ENCODE measurements around the gene CCL18.
"Not testable (repeated sequence)": the region's sequence is repeated elsewhere in the genome, so short reads cannot be mapped to it uniquely, and the experiment has no call there.

The CCL18 gene

DNA sequence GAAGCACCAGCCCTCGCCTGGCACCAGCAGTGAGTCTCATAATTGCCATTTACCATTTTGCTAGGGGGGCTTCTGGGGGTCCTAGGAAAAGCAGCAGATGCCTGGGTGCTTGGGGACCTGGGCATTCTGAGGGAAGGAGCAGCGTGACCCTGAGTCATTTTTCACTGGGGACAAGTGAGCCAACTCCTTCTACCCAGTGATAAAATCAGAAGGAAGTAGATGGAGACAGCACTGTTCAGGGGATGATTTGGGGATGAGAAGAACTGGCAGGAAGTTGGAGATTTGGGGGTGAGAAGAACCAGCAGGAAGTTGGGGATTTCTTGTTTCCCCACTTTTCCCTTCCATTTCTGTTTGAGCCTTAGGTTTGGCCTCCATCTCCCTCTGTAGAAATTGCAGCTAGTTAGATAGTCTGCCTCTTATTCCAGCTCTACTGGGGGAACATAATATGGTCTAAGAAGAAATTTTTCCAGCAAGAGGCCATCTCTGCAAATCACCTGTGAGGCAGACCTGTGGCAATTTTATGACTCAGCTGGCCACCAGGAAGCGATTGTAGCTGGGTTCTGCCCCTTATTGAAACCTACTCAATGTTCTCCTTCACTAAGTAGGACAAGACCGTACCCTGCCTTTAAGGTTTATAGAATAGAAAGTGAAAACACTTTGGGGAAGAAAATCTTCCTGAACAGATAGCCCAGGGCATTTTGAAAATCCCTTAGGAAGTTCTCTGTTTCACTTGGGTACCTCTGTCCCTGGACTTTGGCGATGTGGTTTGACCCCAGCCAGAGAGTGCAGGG, 17.8 kb downstream of the CCL18 start:
- Mint-ChIP-seq H3K4me3 (peak overlapping the region; percentile 77), H3K4me1 (peaks cover 60% of the 10 kb centered on the region), H3K27ac (ENCODE audit: low read depth) (peak overlapping the region; percentile 100), H3K36me3 (ENCODE audit: insufficient read depth) (peaks cover 22% of the 10 kb centered on the region)
- not testable (repeated sequence) for H3K27me3 Mint-ChIP-seq; H3K9me3 Mint-ChIP-seq; DNase-seq (ENCODE audit: low spot score in 2 of 2)
- ATAC-seq (replicated peaks; ENCODE audit: extremely low read depth, poor library complexity, severe bottlenecking) = peak; percentile 37

DNA sequence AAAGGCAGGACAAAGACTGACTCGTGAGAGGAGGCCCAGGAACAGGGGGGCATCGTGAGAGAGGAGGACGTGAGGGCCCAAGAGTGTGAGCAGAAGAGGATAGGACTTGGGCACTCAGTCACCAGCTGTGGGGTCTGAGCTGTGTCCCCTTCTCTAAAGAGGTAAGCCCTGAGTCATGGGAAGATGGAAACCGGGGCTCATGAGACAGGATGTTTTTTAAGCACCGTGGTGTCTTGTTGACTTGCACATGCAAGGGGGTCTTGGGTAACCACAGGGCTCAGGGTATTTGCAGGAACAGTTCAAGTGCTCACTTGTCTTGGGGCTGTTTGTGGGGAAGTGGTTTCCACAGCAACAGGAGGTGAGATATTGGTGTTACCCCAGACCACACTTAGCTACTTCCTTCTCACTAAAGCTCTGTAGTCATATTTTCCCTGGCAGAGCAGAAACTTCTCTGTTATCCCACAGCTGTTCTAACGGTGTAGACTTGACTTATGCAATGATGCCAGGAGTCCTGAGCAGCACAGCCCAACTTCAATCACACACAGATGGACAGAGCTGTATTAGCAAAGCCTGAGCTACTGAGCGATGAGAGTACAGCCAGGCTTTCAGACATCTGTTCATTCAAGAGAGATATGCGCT, 18.5 kb downstream of the CCL18 start:
- Mint-ChIP-seq H3K4me1 (peaks cover 60% of the 10 kb centered on the region), H3K4me3 (peak overlapping the region; percentile 77), H3K36me3 (ENCODE audit: insufficient read depth) (peaks cover 22% of the 10 kb centered on the region), H3K27ac (ENCODE audit: low read depth) (peak overlapping the region; percentile 100)
- peak; percentile 37 to 81 for DNase-seq (ENCODE audit: low spot score in 2 of 2)
- peak; percentile 93 for ATAC-seq (replicated peaks; ENCODE audit: extremely low read depth, poor library complexity, severe bottlenecking)
- H3K9me3 Mint-ChIP-seq, H3K27me3 Mint-ChIP-seq: not testable (repeated sequence)

DNA sequence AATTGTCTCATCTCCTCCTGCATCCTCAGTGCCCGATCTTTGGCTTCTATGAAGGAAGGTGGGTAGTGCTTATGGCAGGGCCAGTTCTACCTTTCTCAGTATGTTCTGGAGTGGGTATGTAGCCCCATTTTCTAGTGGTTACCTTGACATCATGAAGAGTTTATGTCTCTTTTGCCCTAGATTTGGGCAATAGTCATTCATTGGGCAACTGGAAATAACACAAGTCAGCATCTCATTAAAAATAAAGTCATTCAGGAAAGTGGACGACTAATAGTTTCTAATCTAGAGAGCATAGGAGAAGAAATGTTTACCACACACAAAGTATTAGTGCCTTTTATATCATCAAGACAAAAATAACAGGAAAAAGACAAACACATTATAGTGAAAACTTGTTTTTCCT, 19.6 kb downstream of the CCL18 start:
- Mint-ChIP-seq H3K36me3 (ENCODE audit: insufficient read depth) (peaks cover 25% of the 10 kb centered on the region), H3K27ac (ENCODE audit: low read depth) (peak overlapping the region; percentile 100), H3K4me1 (peaks cover 62% of the 10 kb centered on the region), H3K4me3 (peak overlapping the region; percentile 40)
- not testable (repeated sequence) for H3K9me3 Mint-ChIP-seq; ATAC-seq (replicated peaks; ENCODE audit: extremely low read depth, poor library complexity, severe bottlenecking); DNase-seq (ENCODE audit: low spot score in 2 of 2); H3K27me3 Mint-ChIP-seq

DNA sequence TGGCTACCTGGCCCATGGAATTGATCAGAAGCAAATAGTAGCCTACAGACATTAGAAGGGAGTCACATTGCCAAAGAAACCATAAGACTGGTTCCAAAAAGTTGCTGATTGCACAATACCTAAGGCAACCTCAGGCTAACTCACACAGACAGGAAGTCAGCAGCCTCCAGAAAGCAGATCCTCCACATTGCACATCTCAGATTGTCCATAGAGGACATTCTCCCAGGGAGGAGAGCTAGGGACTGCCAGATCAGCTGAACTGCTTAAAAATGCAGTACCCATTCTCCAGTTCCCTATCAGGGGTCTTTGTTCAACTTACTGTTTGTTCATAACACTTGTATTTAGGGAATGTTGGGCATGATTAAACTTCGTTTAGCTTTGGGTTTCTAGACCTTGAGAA, 21.7 kb downstream of the CCL18 start:
- Mint-ChIP-seq H3K27me3 (no peaks in the 10 kb centered on the region), H3K36me3 (ENCODE audit: insufficient read depth) (peaks cover 28% of the 10 kb centered on the region), H3K4me1 (peaks cover 80% of the 10 kb centered on the region), H3K4me3 (peak overlapping the region; percentile 43), H3K27ac (ENCODE audit: low read depth) (peak overlapping the region; percentile 100), H3K9me3 (no peaks in the 10 kb centered on the region)
- ATAC-seq (replicated peaks; ENCODE audit: extremely low read depth, poor library complexity, severe bottlenecking) (no peak), DNase-seq (ENCODE audit: low spot score in 2 of 2) (no peak)

DNA sequence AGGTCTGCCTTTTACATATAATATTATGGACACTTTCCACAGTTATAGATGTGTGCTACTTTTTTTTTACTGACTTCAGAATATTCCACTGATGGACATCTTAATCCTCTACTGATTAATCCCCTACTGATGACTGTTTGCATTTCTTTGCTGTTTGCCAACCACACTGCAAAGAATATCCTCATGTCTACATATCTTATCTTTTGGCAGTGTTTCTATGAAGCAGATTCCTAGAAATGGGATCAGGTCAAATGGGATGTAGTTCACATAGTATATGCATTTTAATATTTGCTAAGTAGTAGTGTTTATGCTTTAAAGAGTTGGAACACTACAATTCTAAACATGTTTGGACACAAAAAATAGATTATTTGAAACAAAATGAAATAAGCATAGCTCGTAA, 22.7 kb downstream of the CCL18 start:
- no peak for ATAC-seq (replicated peaks; ENCODE audit: extremely low read depth, poor library complexity, severe bottlenecking)
- H3K4me3 Mint-ChIP-seq = no peak overlapping the region

DNA sequence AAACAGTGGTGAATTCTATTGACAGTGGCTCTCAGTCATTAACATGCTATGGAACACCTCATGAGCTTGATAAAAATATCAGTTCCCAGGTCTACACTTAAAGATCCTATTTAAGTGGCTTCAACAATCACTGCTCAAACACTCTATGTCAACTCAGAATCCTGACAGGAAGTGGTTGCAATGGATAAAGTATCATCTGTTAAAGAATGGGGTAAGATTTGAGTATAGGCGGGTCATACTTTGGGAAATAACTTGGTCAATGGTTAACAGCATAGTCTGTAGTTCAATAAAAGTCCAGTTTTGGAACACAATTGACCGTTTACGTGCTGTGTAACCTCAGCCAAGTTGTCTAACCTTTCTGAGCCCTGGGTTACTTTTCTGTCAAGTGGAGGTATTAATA, 23.4 kb downstream of the CCL18 start:
- not testable (repeated sequence) for H3K27me3 Mint-ChIP-seq; H3K9me3 Mint-ChIP-seq; H3K4me3 Mint-ChIP-seq; ATAC-seq (replicated peaks; ENCODE audit: extremely low read depth, poor library complexity, severe bottlenecking); DNase-seq (ENCODE audit: low spot score in 2 of 2)
- Mint-ChIP-seq H3K36me3 (ENCODE audit: insufficient read depth) (peaks cover 19% of the 10 kb centered on the region), H3K4me1 (peaks cover 75% of the 10 kb centered on the region), H3K27ac (ENCODE audit: low read depth) (peak overlapping the region; percentile 91)

More for the DNA sequence above, 22.7 kb downstream of the CCL18 start:
- H3K27me3 Mint-ChIP-seq = no peaks in the 10 kb centered on the region
- peaks cover 26% of the 10 kb centered on the region for H3K36me3 Mint-ChIP-seq (ENCODE audit: insufficient read depth)
- DNase-seq (ENCODE audit: low spot score in 2 of 2) = no peak
- peaks cover 75% of the 10 kb centered on the region for H3K4me1 Mint-ChIP-seq
- H3K27ac Mint-ChIP-seq (ENCODE audit: low read depth) = no peak overlapping the region
- H3K9me3 Mint-ChIP-seq = no peaks in the 10 kb centered on the region

DNA sequence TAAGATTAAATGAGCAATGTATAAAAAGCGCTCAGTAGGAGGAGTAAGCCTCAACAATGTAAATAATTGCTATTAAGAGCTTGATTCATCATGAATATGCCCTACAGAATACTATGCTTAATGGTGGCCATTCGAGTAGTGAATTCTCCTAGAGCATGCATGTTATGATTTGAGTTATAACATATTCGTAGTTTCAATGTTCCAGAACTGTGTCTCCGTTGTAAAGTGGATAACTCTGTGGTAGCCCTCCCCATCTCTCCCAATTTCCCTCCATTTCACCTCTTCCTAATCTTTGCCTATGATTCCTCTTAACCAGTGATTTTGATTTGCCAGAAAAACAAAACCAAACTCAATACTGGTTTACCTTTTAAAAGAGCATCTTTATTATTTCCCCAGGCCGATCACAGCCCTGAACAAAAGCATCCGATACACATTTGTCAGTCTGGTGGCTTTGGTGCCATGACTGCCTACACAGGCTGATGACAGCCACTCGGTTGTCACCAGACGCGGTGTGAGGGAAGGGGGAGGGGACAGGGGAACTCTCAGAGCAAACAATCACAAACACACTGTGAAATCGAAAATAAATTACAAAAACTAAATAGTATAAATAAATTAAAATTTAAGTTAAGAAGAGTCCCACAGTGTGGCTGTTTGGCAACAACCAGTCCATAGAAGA, 24.0 kb downstream of the CCL18 start:
- H3K27ac Mint-ChIP-seq (ENCODE audit: low read depth) = peak overlapping the region; percentile 91
- H3K4me3 Mint-ChIP-seq = peak overlapping the region; percentile 40
- H3K36me3 Mint-ChIP-seq (ENCODE audit: insufficient read depth) = peaks cover 16% of the 10 kb centered on the region
- ATAC-seq (replicated peaks; ENCODE audit: extremely low read depth, poor library complexity, severe bottlenecking) (peak; percentile 72), DNase-seq (ENCODE audit: low spot score in 2 of 2) (peak in 1 of 2 donors; percentile 59)
- peaks cover 74% of the 10 kb centered on the region for H3K4me1 Mint-ChIP-seq
- H3K27me3 Mint-ChIP-seq, H3K9me3 Mint-ChIP-seq: not testable (repeated sequence)

DNA sequence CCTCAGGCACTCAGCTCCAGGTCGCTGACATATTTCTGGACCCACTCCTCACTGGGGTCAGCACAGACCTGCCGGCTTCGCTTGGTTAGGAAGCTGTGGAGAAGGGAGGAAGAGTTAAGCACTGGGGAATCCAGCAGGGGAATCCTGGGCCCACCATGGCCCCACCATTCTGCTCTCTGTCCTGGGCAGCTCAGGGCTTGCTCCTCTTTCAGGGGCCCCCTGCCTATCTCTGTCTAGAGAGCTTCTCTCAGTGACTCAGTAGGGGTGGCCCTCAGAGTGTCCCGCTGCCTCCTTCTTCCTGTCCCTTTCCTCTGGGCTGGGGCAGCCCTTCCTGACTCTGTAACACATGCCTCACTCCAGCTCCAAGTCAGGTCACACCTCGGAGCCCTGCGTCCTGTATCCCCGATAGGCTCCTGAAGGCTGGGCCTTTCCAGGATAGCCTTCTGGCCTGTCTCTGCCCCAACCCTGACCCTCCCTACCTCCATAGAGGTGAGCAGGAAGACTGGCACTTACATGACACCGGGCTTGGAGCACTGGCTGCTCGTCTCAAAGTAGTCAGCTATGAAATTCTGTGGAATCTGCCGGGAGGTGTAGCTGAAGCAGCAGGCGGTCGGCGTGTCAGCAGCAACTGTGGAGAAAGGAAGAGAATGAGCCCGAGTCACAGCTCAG, 24.7 kb downstream of the CCL18 start:
- H3K4me1 Mint-ChIP-seq = peaks cover 74% of the 10 kb centered on the region
- no peak for ATAC-seq (replicated peaks; ENCODE audit: extremely low read depth, poor library complexity, severe bottlenecking)

DNA sequence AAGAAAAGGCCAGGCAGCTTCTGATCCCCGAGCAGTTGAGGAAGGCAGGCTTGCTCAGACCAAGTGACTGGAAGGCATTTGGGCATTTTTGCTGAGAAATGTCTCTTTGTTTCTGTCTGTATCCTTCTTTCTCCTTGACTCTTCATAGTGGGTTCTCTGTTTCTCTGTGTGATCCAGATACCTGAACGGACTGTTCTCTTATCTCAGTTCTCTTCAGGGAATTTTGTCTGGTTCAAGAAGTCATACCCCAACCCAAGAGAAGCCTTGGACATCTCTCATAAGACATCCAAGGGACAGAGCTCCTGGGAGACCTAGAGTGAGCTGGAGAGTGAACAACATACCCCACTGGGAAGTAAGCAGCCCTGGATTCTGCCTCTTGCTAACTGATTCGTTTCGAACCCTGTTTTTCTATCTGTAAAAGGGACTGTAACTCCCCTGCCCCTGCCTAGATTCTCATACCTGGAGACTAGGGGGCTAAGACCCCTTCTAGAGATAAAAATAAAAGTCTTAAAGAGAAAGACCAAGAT, 25.3 kb downstream of the CCL18 start:
- H3K36me3 Mint-ChIP-seq (ENCODE audit: insufficient read depth) = peaks cover 16% of the 10 kb centered on the region

More for the DNA sequence above, 24.7 kb downstream of the CCL18 start:
- Mint-ChIP-seq H3K27ac (ENCODE audit: low read depth) (peak overlapping the region; percentile 91), H3K4me3 (peak overlapping the region; percentile 75), H3K9me3 (no peaks in the 10 kb centered on the region), H3K36me3 (ENCODE audit: insufficient read depth) (peaks cover 16% of the 10 kb centered on the region), H3K27me3 (no peaks in the 10 kb centered on the region)
- DNase-seq (ENCODE audit: low spot score in 2 of 2) = no peak

DNA sequence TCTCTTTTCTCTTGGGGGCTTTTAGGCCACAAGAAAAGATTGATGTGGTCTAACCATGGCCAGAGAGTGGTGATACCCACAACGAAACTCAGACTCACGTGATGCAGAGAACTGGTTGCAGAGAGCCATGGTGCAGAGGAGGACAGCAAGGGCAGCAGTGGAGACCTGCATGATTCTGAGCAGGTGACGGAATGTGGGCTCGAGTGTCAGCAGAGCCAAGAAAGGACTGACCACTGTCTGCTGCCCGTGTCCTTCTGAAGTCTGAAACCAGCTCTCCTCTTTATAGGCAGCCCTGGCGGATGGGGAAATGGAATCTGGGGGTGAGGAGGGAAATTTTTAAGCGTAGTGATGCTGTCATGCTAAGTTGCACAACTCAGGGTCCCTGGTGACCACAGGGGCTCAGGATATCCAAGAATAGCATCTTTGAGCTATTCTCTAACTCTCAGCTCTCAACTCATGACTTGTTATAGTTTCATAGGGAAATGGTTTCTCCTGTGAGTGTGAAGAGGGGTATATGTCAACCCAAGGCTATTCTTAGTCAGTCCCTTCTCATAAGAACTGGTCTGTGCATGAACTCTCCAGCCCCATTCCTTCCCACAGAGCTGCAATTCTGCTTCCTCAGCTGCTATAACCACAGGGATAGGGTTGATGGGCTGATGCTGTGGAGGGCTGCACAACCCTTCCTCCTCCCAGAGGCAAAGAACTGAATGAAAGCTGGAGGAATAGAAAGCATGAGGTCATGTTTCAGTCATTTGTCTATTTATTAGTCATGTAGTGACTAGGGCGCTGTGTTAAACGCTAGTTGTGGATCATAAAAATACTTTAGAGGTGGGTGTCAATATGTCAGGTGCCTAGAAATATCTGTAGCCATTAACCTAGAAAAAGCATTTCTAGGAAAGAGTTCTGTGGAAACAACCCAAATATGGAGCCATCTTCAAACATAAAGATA, 26.1 kb downstream of the CCL18 start, which contains the start of gene CCL3:
CCL3 (minus strand) TSS at position 256 of the 949 bp plus-strand sequence; CDS start at position 171, 85 bp downstream.
- Mint-ChIP-seq H3K9me3 (no peaks in the 10 kb centered on the region), H3K36me3 (ENCODE audit: insufficient read depth) (peaks cover 16% of the 10 kb centered on the region), H3K4me1 (peaks cover 74% of the 10 kb centered on the region), H3K4me3 (peak within 1 kb of the TSS; percentile 75), H3K27me3 (no peaks in the 10 kb centered on the region), H3K27ac (ENCODE audit: low read depth) (peak within 1 kb of the TSS; percentile 91)
- DNase-seq (ENCODE audit: low spot score in 2 of 2) (no peak), ATAC-seq (replicated peaks; ENCODE audit: extremely low read depth, poor library complexity, severe bottlenecking) (peak; percentile 44)

More for the DNA sequence above, 25.3 kb downstream of the CCL18 start:
- no peak for ATAC-seq (replicated peaks; ENCODE audit: extremely low read depth, poor library complexity, severe bottlenecking)
- Mint-ChIP-seq H3K9me3 (no peaks in the 10 kb centered on the region), H3K4me1 (peaks cover 74% of the 10 kb centered on the region), H3K4me3 (peak overlapping the region; percentile 75), H3K27me3 (no peaks in the 10 kb centered on the region), H3K27ac (ENCODE audit: low read depth) (peak overlapping the region; percentile 91)
- no peak for DNase-seq (ENCODE audit: low spot score in 2 of 2)

DNA sequence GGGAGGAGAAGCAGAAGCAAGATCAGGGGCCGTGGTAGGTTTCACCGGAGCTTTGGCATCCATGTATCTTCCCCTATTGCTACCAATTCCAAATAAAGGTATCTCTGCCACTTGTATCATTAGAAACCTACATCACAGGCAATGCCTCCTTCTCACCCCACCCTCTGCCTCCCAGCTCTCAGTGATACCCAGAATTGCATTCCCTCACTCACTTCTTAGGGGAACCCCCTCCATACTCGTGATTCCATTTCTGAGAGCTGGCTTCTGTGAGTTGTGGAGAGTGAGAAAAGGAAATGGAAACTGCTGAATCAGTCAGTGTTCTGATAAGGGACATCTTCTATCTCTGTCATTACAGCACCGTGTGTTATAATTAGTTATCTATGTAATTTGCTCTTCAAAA, 28.2 kb downstream of the CCL18 start:
- ATAC-seq (replicated peaks; ENCODE audit: extremely low read depth, poor library complexity, severe bottlenecking) = no peak

More for the DNA sequence above, 28.2 kb downstream of the CCL18 start:
- no peaks in the 10 kb centered on the region for H3K27me3 Mint-ChIP-seq
- H3K27ac Mint-ChIP-seq (ENCODE audit: low read depth) = peak overlapping the region; percentile 29
- no peaks in the 10 kb centered on the region for H3K9me3 Mint-ChIP-seq
- DNase-seq (ENCODE audit: low spot score in 2 of 2) = no peak
- H3K4me3 Mint-ChIP-seq = no peak overlapping the region
- H3K4me1 Mint-ChIP-seq = peaks cover 76% of the 10 kb centered on the region
- peaks cover 9% of the 10 kb centered on the region for H3K36me3 Mint-ChIP-seq (ENCODE audit: insufficient read depth)

Measured in central memory CD8-positive, alpha-beta T cell (primary cell).